Right lobe of liver (tissue), 4 donors: ENCODE data around the gene GAB4.

Experiments
- POLR2A ChIP-seq: fragments of 450-650 bp; IDR thresholded peaks from one replicate; pipeline ENCODE4 v1.6.1; 2017; ENCODE audit warnings: antibody characterized with exemption, mild to moderate bottlenecking
- TF ChIP-seq, protein P1 (sequence below), 4 donors: fragments of 200-600 bp in 3 of 4; fragments of 450-650 bp in 1 of 4; IDR thresholded peaks; one replicate each; pipeline versions ENCODE4 v1.5.1 to v1.8.0; 2016 to 2022; ENCODE audit warnings: antibody characterized with exemption in 4 of 4, mild to moderate bottlenecking in 2 of 4
- donor health status: DM: no; HTN: no; CAD: no.
- donor health status: DM: no; HTN: no; CAD: no.
- donor health status: DM: no; HTN: yes; CAD: no.

- TF ChIP-seq, protein P1, sequence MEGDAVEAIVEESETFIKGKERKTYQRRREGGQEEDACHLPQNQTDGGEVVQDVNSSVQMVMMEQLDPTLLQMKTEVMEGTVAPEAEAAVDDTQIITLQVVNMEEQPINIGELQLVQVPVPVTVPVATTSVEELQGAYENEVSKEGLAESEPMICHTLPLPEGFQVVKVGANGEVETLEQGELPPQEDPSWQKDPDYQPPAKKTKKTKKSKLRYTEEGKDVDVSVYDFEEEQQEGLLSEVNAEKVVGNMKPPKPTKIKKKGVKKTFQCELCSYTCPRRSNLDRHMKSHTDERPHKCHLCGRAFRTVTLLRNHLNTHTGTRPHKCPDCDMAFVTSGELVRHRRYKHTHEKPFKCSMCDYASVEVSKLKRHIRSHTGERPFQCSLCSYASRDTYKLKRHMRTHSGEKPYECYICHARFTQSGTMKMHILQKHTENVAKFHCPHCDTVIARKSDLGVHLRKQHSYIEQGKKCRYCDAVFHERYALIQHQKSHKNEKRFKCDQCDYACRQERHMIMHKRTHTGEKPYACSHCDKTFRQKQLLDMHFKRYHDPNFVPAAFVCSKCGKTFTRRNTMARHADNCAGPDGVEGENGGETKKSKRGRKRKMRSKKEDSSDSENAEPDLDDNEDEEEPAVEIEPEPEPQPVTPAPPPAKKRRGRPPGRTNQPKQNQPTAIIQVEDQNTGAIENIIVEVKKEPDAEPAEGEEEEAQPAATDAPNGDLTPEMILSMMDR (IDR thresholded peaks at IDR 0.05): no peak
- no peak for TF ChIP-seq POLR2A
Observed at GRCh38 chr22:16961477-16962186, 46.4 kb downstream of the GAB4 start.
